Measurements from ENCODE around the gene SLC49A3. TPM values are rescaled to one million over a fixed set of nuclear protein-coding genes. Genes with fewer than 3 reads are reported as not detected.
"Not testable (repeated sequence)": the region's sequence is repeated elsewhere in the genome, so short reads cannot be mapped to it uniquely, and the experiment has no call there.

Gene SLC49A3
- total RNA-seq, 4 donors from 2014 or later = 5.9 to 18.0 (median 14.3) TPM

GRCh38 chr4:733631-733980, 44.7 kb upstream of the SLC49A3 start:
- no peaks in the 10 kb centered on the region for H3K27me3 ChIP-seq
- H3K4me3 ChIP-seq = no peak overlapping the region
- no peaks in the 10 kb centered on the region for H3K4me1 ChIP-seq
- no peaks in the 10 kb centered on the region for H3K9me3 ChIP-seq
- H3K36me3 ChIP-seq = peaks cover 0 to 81% (median 22%) of the 10 kb centered on the region in 3 donors
- 92 to 96% methylated on average over 18 of the region's 18 CpGs for WGBS, 2 donors
- DNase-seq (ENCODE audit: low spot score in 2 of 2) = no peak
- no peak overlapping the region for H3K27ac ChIP-seq
- TF ChIP-seq CTCF (IDR thresholded peaks at IDR 0.05) = no peak
- TF ChIP-seq POLR2A (IDR thresholded peaks at IDR 0.05) = no peak
- TF ChIP-seq EP300 (IDR thresholded peaks at IDR 0.05) = no peak

- Histone ChIP-seq H3K27me3 (no peaks in the 10 kb centered on the region), H3K4me1 (no peaks in the 10 kb centered on the region), H3K4me3 (no peak overlapping the region), H3K36me3 (peaks cover 0 to 76% (median 22%) of the 10 kb centered on the region in 3 donors), H3K9me3 (no peaks in the 10 kb centered on the region), H3K27ac (no peak overlapping the region)
- WGBS, 2 donors = 89 to 93% methylated on average over 21 to 24 of the region's 32 CpGs
- no peak for TF ChIP-seq POLR2A (IDR thresholded peaks at IDR 0.05)
- no peak for DNase-seq (ENCODE audit: low spot score in 2 of 2)
Measured at GRCh38 chr4:732911-733630, 44.1 kb upstream of the SLC49A3 start.

- H3K9me3 ChIP-seq = no peaks in the 10 kb centered on the region
- H3K27me3 ChIP-seq = no peaks in the 10 kb centered on the region
- peaks cover 0 to 70% (median 22%) of the 10 kb centered on the region in 3 donors for H3K36me3 ChIP-seq
- no peak overlapping the region for H3K27ac ChIP-seq
- H3K4me1 ChIP-seq = peaks cover 0 to 2% (median 0%) of the 10 kb centered on the region in 4 donors
- 90 to 94% methylated on average over 17 of the region's 20 CpGs for WGBS, 2 donors
- no peak for TF ChIP-seq EP300 (IDR thresholded peaks at IDR 0.05)
- TF ChIP-seq CTCF (IDR thresholded peaks at IDR 0.05) = no peak
- TF ChIP-seq POLR2A (IDR thresholded peaks at IDR 0.05) = no peak
- DNase-seq (ENCODE audit: low spot score in 2 of 2) = no peak
- no peak overlapping the region for H3K4me3 ChIP-seq
Measured at GRCh38 chr4:732486-732885, 43.5 kb upstream of the SLC49A3 start.

- DNase-seq (ENCODE audit: low spot score in 2 of 2); H3K4me1 ChIP-seq; H3K9me3 ChIP-seq; H3K27ac ChIP-seq; H3K4me3 ChIP-seq; H3K27me3 ChIP-seq: not testable (repeated sequence)
- peaks cover 0 to 64% (median 22%) of the 10 kb centered on the region in 3 donors for H3K36me3 ChIP-seq
- WGBS, 2 donors = 90% methylated on average over 8 of the region's 27 CpGs; no CpG with 5 or more reads in 1 of the 2 donors
Measured at GRCh38 chr4:731954-732353, 43.0 kb upstream of the SLC49A3 start.

- not testable (repeated sequence) for H3K27ac ChIP-seq; H3K9me3 ChIP-seq; H3K4me3 ChIP-seq; DNase-seq (ENCODE audit: low spot score in 2 of 2); H3K27me3 ChIP-seq
- WGBS, 2 donors = 93 to 95% methylated on average over 18 to 30 of the region's 68 CpGs
- H3K4me1 ChIP-seq = peaks cover 0 to 15% (median 1%) of the 10 kb centered on the region in 4 donors
- peaks cover 0 to 59% (median 22%) of the 10 kb centered on the region in 3 donors for H3K36me3 ChIP-seq
Measured at GRCh38 chr4:730946-731904, 42.3 kb upstream of the SLC49A3 start.

- Histone ChIP-seq H3K27me3 (no peaks in the 10 kb centered on the region), H3K4me1 (peaks cover 0 to 22% (median 5%) of the 10 kb centered on the region in 4 donors), H3K9me3 (no peaks in the 10 kb centered on the region), H3K36me3 (peaks cover 0 to 52% (median 22%) of the 10 kb centered on the region in 3 donors), H3K27ac (no peak overlapping the region), H3K4me3 (no peak overlapping the region)
- WGBS, 2 donors = 95 to 96% methylated on average over 27 of the region's 27 CpGs
- TF ChIP-seq POLR2A (IDR thresholded peaks at IDR 0.05) (no peak), CTCF (IDR thresholded peaks at IDR 0.05) (no peak), EP300 (IDR thresholded peaks at IDR 0.05) (no peak)
- DNase-seq (ENCODE audit: low spot score in 2 of 2) = no peak
Measured at GRCh38 chr4:730511-730910, 41.6 kb upstream of the SLC49A3 start.

Data from tibial nerve (tissue), 4 donors.